Nephron (organoid): ENCODE measurements around the gene SCAI.
"Not testable (repeated sequence)": the region's sequence is repeated elsewhere in the genome, so short reads cannot be mapped to it uniquely, and the experiment has no call there.

Experiments
- H3K27ac Mint-ChIP-seq, 3 experiments: 2 replicates each; pipeline ENCODE4 v1.8.0; 2020; ENCODE audit warnings: mixed read lengths in 3 of 3, mild to moderate bottlenecking in 2 of 3, moderate library complexity in 1 of 3
- H3K27me3 Mint-ChIP-seq: 2 replicates; pipeline ENCODE4 v1.8.0; 2021; ENCODE audit warnings: low read depth, mild to moderate bottlenecking, moderate library complexity, mixed read lengths
- H3K36me3 Mint-ChIP-seq: 2 replicates; pipeline ENCODE4 v1.8.0; 2020; ENCODE audit warnings: low read depth, mixed read lengths
- H3K4me1 Mint-ChIP-seq: 2 replicates; pipeline ENCODE4 v1.8.0; 2020; ENCODE audit warnings: mixed read lengths
- H3K4me3 Mint-ChIP-seq, 3 experiments: 2 replicates each; pipeline ENCODE4 v1.8.0; 2020; ENCODE audit warnings: mild to moderate bottlenecking in 3 of 3, mixed read lengths in 3 of 3, moderate library complexity in 2 of 3
- H3K9me3 Mint-ChIP-seq: 2 replicates; pipeline ENCODE4 v1.8.0; 2020; ENCODE audit warnings: mixed read lengths
- CTCF ChIP-seq, 3 experiments: fragments of 200-600 bp; sonication (generic); IDR thresholded peaks; one replicate each; pipeline ENCODE4 v1.5.0; 2021; ENCODE audit warnings: antibody characterized with exemption in 3 of 3; ENCODE audit not compliant: unreplicated experiment in 3 of 3

SCAI gene

GRCh38 chr9:125169895-125170294, 26.6 kb upstream of the SCAI start:
- no peaks in the 10 kb centered on the region for H3K27me3 Mint-ChIP-seq
- H3K9me3 Mint-ChIP-seq: no peaks in the 10 kb centered on the region
- TF ChIP-seq CTCF (IDR thresholded peaks at IDR 0.05; ENCODE audit: unreplicated experiment in 3 of 3): no peak

GRCh38 chr9:125166762-125167161, 23.4 kb upstream of the SCAI start:
- Mint-ChIP-seq H3K36me3 (peaks cover 35% of the 10 kb centered on the region), H3K4me3 (no peak overlapping the region), H3K9me3 (no peaks in the 10 kb centered on the region), H3K27me3 (no peaks in the 10 kb centered on the region), H3K27ac (no peak overlapping the region), H3K4me1 (no peaks in the 10 kb centered on the region)
- no peak for TF ChIP-seq CTCF (IDR thresholded peaks at IDR 0.05; ENCODE audit: unreplicated experiment in 3 of 3)

More at GRCh38 chr9:125169895-125170294, 26.6 kb upstream of the SCAI start:
- no peak overlapping the region for H3K27ac Mint-ChIP-seq
- H3K4me3 Mint-ChIP-seq: no peak overlapping the region
- H3K4me1 Mint-ChIP-seq: peaks cover 15% of the 10 kb centered on the region
- H3K36me3 Mint-ChIP-seq: peaks cover 44% of the 10 kb centered on the region

- not testable (repeated sequence) for H3K9me3 Mint-ChIP-seq, H3K4me1 Mint-ChIP-seq, H3K27me3 Mint-ChIP-seq, H3K27ac Mint-ChIP-seq, H3K4me3 Mint-ChIP-seq
- peaks cover 26% of the 10 kb centered on the region for H3K36me3 Mint-ChIP-seq
Observed at GRCh38 chr9:125162891-125163290, 19.6 kb upstream of the SCAI start.

GRCh38 chr9:125161284-125161918, 18.1 kb upstream of the SCAI start:
- peaks cover 34% of the 10 kb centered on the region for H3K36me3 Mint-ChIP-seq
- no peak overlapping the region for H3K4me3 Mint-ChIP-seq
- TF ChIP-seq CTCF (IDR thresholded peaks at IDR 0.05; ENCODE audit: unreplicated experiment in 3 of 3): no peak
- H3K27ac Mint-ChIP-seq: no peak overlapping the region
- H3K9me3 Mint-ChIP-seq: no peaks in the 10 kb centered on the region
- no peaks in the 10 kb centered on the region for H3K4me1 Mint-ChIP-seq
- no peaks in the 10 kb centered on the region for H3K27me3 Mint-ChIP-seq

GRCh38 chr9:125160750-125161149, 17.4 kb upstream of the SCAI start:
- no peak overlapping the region for H3K4me3 Mint-ChIP-seq
- H3K27me3 Mint-ChIP-seq: no peaks in the 10 kb centered on the region
- H3K4me1 Mint-ChIP-seq: no peaks in the 10 kb centered on the region
- peaks cover 34% of the 10 kb centered on the region for H3K36me3 Mint-ChIP-seq
- no peak for TF ChIP-seq CTCF (IDR thresholded peaks at IDR 0.05; ENCODE audit: unreplicated experiment in 3 of 3)
- peak overlapping the region in 1 of 3 experiments; percentile 15 for H3K27ac Mint-ChIP-seq
- no peaks in the 10 kb centered on the region for H3K9me3 Mint-ChIP-seq

- H3K27me3 Mint-ChIP-seq: no peaks in the 10 kb centered on the region
- H3K9me3 Mint-ChIP-seq: no peaks in the 10 kb centered on the region
- peaks cover 47% of the 10 kb centered on the region for H3K36me3 Mint-ChIP-seq
- no peaks in the 10 kb centered on the region for H3K4me1 Mint-ChIP-seq
- no peak for TF ChIP-seq CTCF (IDR thresholded peaks at IDR 0.05; ENCODE audit: unreplicated experiment in 3 of 3)
- H3K27ac Mint-ChIP-seq: no peak overlapping the region
- H3K4me3 Mint-ChIP-seq: no peak overlapping the region
Observed at GRCh38 chr9:125156551-125156950, 13.2 kb upstream of the SCAI start.
